Measurements from ENCODE around the gene PRELID1. TPM values are rescaled to one million over a fixed set of nuclear protein-coding genes. Genes with fewer than 3 reads are reported as not detected.
A peak's percentile ranks its signal among the peaks of the same experiment; 100 is the strongest.

The PRELID1 gene
- total RNA-seq, 1 donor from 2014 or later: 229 TPM

DNA sequence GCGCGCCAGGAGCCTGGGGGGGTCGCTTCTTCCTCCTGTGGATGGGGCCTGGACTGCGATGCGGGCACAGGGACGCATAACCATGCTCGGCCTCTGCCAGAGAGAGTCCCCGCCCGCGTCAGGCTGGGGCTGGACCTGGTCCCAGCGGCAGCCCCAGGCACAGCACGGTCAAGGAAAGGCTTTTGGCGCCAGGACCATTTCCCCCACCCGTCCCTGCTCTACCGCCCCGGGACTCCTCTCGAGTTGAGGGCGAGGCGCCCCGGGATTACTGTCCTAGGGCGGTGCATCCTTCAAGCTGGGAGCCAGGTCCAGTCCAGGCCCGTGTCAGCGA is 7.8 kb downstream of the PRELID1 start:
- Mint-ChIP-seq H3K4me3 (ENCODE audit: low read depth) (peak overlapping the region; percentile 92), H3K4me1 (ENCODE audit: low read depth) (peaks cover 42% of the 10 kb centered on the region), H3K27ac (peak overlapping the region; percentile 52), H3K9me3 (no peaks in the 10 kb centered on the region), H3K36me3 (ENCODE audit: low read depth) (peaks cover 27% of the 10 kb centered on the region), H3K27me3 (ENCODE audit: low read depth) (no peaks in the 10 kb centered on the region)
- intact Hi-C loops (cut with micrococcal nuclease): loop anchor here (5.0 kb wide), 1 partner anchor 51 kb away; no protein-coding TSS in a partner anchor
- no peak for DNase-seq (ENCODE audit: low spot score)

GRCh38 chr5:177311723-177312648 is 8.4 kb downstream of the PRELID1 start, which contains the start of gene MXD3:
Gene MXD3 (minus strand): TSS chr5:177311898. CDS start chr5:177311830, 68 bp downstream.
- H3K36me3 Mint-ChIP-seq (ENCODE audit: low read depth): peaks cover 21% of the 10 kb centered on the region
- peaks cover 39% of the 10 kb centered on the region for H3K4me1 Mint-ChIP-seq (ENCODE audit: low read depth)
- peak within 1 kb of the TSS; percentile 89 for H3K27ac Mint-ChIP-seq
- intact Hi-C loops (cut with micrococcal nuclease): loop anchor here (1.0 to 5.0 kb wide), 6 partner anchors 9 to 143 kb away; partner anchors contain the start of genes GRK6, LMAN2, PRELID1 and RAB24
- H3K9me3 Mint-ChIP-seq: no peaks in the 10 kb centered on the region
- DNase-seq (ENCODE audit: low spot score): peak; percentile 97
- H3K4me3 Mint-ChIP-seq (ENCODE audit: low read depth): peak within 1 kb of the TSS; percentile 92
- no peaks in the 10 kb centered on the region for H3K27me3 Mint-ChIP-seq (ENCODE audit: low read depth)

GRCh38 chr5:177312649-177313181 is 9.1 kb downstream of the PRELID1 start:
- Mint-ChIP-seq H3K4me1 (ENCODE audit: low read depth) (peaks cover 42% of the 10 kb centered on the region), H3K36me3 (ENCODE audit: low read depth) (peaks cover 24% of the 10 kb centered on the region), H3K4me3 (ENCODE audit: low read depth) (peak overlapping the region; percentile 92), H3K27ac (peak overlapping the region; percentile 89), H3K27me3 (ENCODE audit: low read depth) (no peaks in the 10 kb centered on the region), H3K9me3 (no peaks in the 10 kb centered on the region)
- DNase-seq (ENCODE audit: low spot score): peak; percentile 59
- intact Hi-C loops (cut with micrococcal nuclease): loop anchor here (1.0 to 5.0 kb wide), 6 partner anchors 9 to 143 kb away; partner anchors contain the start of genes GRK6, LMAN2, PRELID1 and RAB24

- Mint-ChIP-seq H3K4me3 (ENCODE audit: low read depth) (peak overlapping the region; percentile 92), H3K9me3 (no peaks in the 10 kb centered on the region), H3K36me3 (ENCODE audit: low read depth) (peaks cover 21% of the 10 kb centered on the region), H3K27me3 (ENCODE audit: low read depth) (no peaks in the 10 kb centered on the region), H3K27ac (no peak overlapping the region), H3K4me1 (ENCODE audit: low read depth) (peaks cover 49% of the 10 kb centered on the region)
- DNase-seq (ENCODE audit: low spot score): no peak
- intact Hi-C loops (cut with micrococcal nuclease): loop anchor here (2.0 to 5.0 kb wide), 3 partner anchors 37 to 77 kb away; partner anchors contain the start of gene LMAN2
Measured at GRCh38 chr5:177313561-177314259, 10.1 kb downstream of the PRELID1 start.

- Mint-ChIP-seq H3K4me3 (ENCODE audit: low read depth) (no peak overlapping the region), H3K36me3 (ENCODE audit: low read depth) (peaks cover 18% of the 10 kb centered on the region), H3K9me3 (peaks cover 5% of the 10 kb centered on the region), H3K4me1 (ENCODE audit: low read depth) (peaks cover 41% of the 10 kb centered on the region), H3K27me3 (ENCODE audit: low read depth) (no peaks in the 10 kb centered on the region), H3K27ac (no peak overlapping the region)
- no peak for DNase-seq (ENCODE audit: low spot score)
- intact Hi-C loops (cut with micrococcal nuclease): loop anchor here (5.0 kb wide), 1 partner anchor 48 kb away; no protein-coding TSS in a partner anchor
Measured at GRCh38 chr5:177314376-177315342, 11.1 kb downstream of the PRELID1 start.

GRCh38 chr5:177315411-177315810 is 11.8 kb downstream of the PRELID1 start:
- Mint-ChIP-seq H3K36me3 (ENCODE audit: low read depth) (peaks cover 23% of the 10 kb centered on the region), H3K4me3 (ENCODE audit: low read depth) (no peak overlapping the region), H3K27ac (no peak overlapping the region), H3K9me3 (peaks cover 6% of the 10 kb centered on the region), H3K27me3 (ENCODE audit: low read depth) (no peaks in the 10 kb centered on the region), H3K4me1 (ENCODE audit: low read depth) (peaks cover 35% of the 10 kb centered on the region)
- DNase-seq (ENCODE audit: low spot score): no peak
- intact Hi-C loops (cut with micrococcal nuclease): no loop called here

GRCh38 chr5:177316005-177316404 is 12.4 kb downstream of the PRELID1 start:
- Mint-ChIP-seq H3K27ac (peak overlapping the region; percentile 39), H3K36me3 (ENCODE audit: low read depth) (peaks cover 25% of the 10 kb centered on the region), H3K9me3 (peaks cover 6% of the 10 kb centered on the region), H3K4me3 (ENCODE audit: low read depth) (peak overlapping the region; percentile 6), H3K4me1 (ENCODE audit: low read depth) (peaks cover 30% of the 10 kb centered on the region), H3K27me3 (ENCODE audit: low read depth) (no peaks in the 10 kb centered on the region)
- no peak for DNase-seq (ENCODE audit: low spot score)
- intact Hi-C loops (cut with micrococcal nuclease): no loop called here

DNA sequence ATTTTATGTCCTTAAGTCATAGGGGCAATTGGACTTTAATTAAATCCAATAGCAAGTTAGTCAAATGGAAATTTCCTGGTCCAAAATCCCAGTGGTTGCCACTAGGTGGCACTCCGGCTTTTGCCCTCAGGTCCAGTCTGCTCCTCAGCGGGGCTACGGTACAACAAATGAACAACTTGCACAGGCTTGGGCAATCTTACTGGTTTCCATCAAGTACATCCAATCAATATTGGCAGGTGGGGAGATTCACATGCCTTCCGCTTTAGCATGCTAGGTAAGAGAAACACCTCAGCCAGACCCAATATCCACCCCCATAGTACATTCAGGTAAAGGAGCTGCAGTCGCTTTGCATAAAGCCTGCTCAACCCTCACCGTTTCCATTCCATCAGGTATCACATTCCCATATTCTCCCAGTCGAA is 14.4 kb downstream of the PRELID1 start:
- peaks cover 32% of the 10 kb centered on the region for H3K4me1 Mint-ChIP-seq (ENCODE audit: low read depth)

DNA sequence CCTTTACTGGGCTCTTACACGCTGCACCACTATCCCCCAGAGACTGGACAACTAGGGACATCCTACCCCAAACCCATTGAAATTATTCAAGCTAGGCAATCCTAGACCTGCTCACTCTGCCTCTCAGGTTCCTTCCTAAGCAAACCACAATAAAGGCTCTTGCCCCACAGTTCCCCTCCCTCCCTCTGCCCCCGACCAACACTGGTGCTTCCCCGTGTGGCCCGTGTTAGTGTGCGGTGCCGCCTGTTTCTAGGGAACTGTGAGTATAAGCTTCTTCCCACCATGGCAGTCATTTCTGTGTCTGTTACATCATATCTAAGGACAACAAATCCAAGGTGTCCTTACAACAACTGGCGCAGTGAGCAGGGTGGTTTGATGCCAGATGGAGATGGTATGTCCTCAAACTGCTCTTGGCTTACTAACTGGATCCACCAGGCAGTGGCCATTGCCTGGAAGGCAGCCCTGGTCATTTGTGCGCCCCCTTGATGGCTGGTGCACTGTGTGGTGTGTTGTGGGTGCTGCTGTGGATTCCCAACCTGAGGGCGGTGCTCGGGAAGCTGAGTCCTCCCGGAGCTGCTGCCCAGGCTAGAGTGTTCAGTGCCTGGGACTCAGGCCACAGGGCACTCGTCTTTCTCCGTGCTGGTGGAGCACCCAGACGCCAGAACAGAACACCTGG is 16.5 kb downstream of the PRELID1 start:
- Mint-ChIP-seq H3K27ac (no peak overlapping the region), H3K36me3 (ENCODE audit: low read depth) (peaks cover 38% of the 10 kb centered on the region), H3K9me3 (peaks cover 6% of the 10 kb centered on the region), H3K27me3 (ENCODE audit: low read depth) (no peaks in the 10 kb centered on the region), H3K4me3 (ENCODE audit: low read depth) (no peak overlapping the region), H3K4me1 (ENCODE audit: low read depth) (peaks cover 34% of the 10 kb centered on the region)
- intact Hi-C loops (cut with micrococcal nuclease): no loop called here
- no peak for DNase-seq (ENCODE audit: low spot score)

More for the DNA sequence above, 14.4 kb downstream of the PRELID1 start:
- intact Hi-C loops (cut with micrococcal nuclease): no loop called here
- Mint-ChIP-seq H3K36me3 (ENCODE audit: low read depth) (peaks cover 32% of the 10 kb centered on the region), H3K27me3 (ENCODE audit: low read depth) (no peaks in the 10 kb centered on the region), H3K9me3 (peaks cover 6% of the 10 kb centered on the region), H3K4me3 (ENCODE audit: low read depth) (no peak overlapping the region), H3K27ac (no peak overlapping the region)
- peak; percentile 61 for DNase-seq (ENCODE audit: low spot score)

- H3K27me3 Mint-ChIP-seq (ENCODE audit: low read depth): no peaks in the 10 kb centered on the region
Measured at GRCh38 chr5:177320879-177321278, 17.3 kb downstream of the PRELID1 start.

GRCh38 chr5:177325868-177326381 is 22.3 kb downstream of the PRELID1 start:
- intact Hi-C loops (cut with micrococcal nuclease): no loop called here
- Mint-ChIP-seq H3K27me3 (ENCODE audit: low read depth) (no peaks in the 10 kb centered on the region), H3K27ac (no peak overlapping the region), H3K4me1 (ENCODE audit: low read depth) (peaks cover 23% of the 10 kb centered on the region), H3K4me3 (ENCODE audit: low read depth) (no peak overlapping the region), H3K9me3 (no peaks in the 10 kb centered on the region), H3K36me3 (ENCODE audit: low read depth) (peaks cover 28% of the 10 kb centered on the region)
- no peak for DNase-seq (ENCODE audit: low spot score)

More at GRCh38 chr5:177320879-177321278, 17.3 kb downstream of the PRELID1 start:
- no peak overlapping the region for H3K4me3 Mint-ChIP-seq (ENCODE audit: low read depth)
- H3K4me1 Mint-ChIP-seq (ENCODE audit: low read depth): peaks cover 33% of the 10 kb centered on the region
- no peak overlapping the region for H3K27ac Mint-ChIP-seq
- DNase-seq (ENCODE audit: low spot score): no peak
- intact Hi-C loops (cut with micrococcal nuclease): no loop called here
- peaks cover 37% of the 10 kb centered on the region for H3K36me3 Mint-ChIP-seq (ENCODE audit: low read depth)
- peaks cover 6% of the 10 kb centered on the region for H3K9me3 Mint-ChIP-seq

Measured in activated T-helper 2 cell treated with anti-CD3 and anti-CD28 coated beads, Interferon-gamma antibody, Interleukin-2, Interleukin-4, amounts not matched to agents 10 μg/mL and 5 μg/mL and 100 μg/mL, durations not matched to agents 14 hours and 24 hours and 36 hours (primary cell).